Left ventricle myocardium superior (tissue), 1 donor: ENCODE results near the gene EFCAB13. TPM values are rescaled to one million over a fixed set of nuclear protein-coding genes. Genes with fewer than 3 reads are reported as not detected.

ENCODE experiments used
- ATAC-seq: fragments of 200-7000 bp; cut with Tn5 transposase; one replicate; pipeline ENCODE4 v1.9.1; 2020; ENCODE audit warnings: mild to moderate bottlenecking, moderate library complexity
- DNase-seq: peaks from one replicate; pipeline ENCODE4 v3.0.0-alpha.2; 2020
- intact Hi-C: fragments of 100-400 bp; cut with micrococcal nuclease; formaldehyde crosslinking; loops from one replicate; pipeline ENCODE4 v1.11.0; 2022
- total RNA-seq: library from RNA; stranded (reverse); fragmentation: NEBNext Ultra II Directional; extraction: Animal tissue kit (Norgen Biotek cat#: 25700); gene quantifications from one replicate; pipeline ENCODE4 v1.2.1, GENCODE V29; 2021
- donor health status: DM: no; HTN: yes; CAD: no; lungs with severe emphysema.

The EFCAB13 gene
- total RNA-seq, 1 donor from 2014 or later = 2.4 TPM

- intact Hi-C loops = no loop called here
- no peak for DNase-seq
- ATAC-seq = no peak
Observed at GRCh38 chr17:47291242-47291873, 32.4 kb upstream of the EFCAB13 start.

- intact Hi-C loops = no loop called here
- DNase-seq (no peak), ATAC-seq (no peak)
Observed at GRCh38 chr17:47292206-47292605, 31.5 kb upstream of the EFCAB13 start.

- ATAC-seq = no peak
- intact Hi-C loops = no loop called here
- no peak for DNase-seq
Observed at GRCh38 chr17:47295037-47295873, 28.5 kb upstream of the EFCAB13 start.

- intact Hi-C loops = no loop called here
- DNase-seq (no peak), ATAC-seq (no peak)
Observed at GRCh38 chr17:47295874-47296255, 27.9 kb upstream of the EFCAB13 start.

- intact Hi-C loops = no loop called here
- no peak for DNase-seq
- ATAC-seq = no peak
Observed at GRCh38 chr17:47297661-47298400, 25.9 kb upstream of the EFCAB13 start.

- DNase-seq = no peak
- no peak for ATAC-seq
- intact Hi-C loops = no loop called here
Observed at GRCh38 chr17:47298712-47299111, 25.0 kb upstream of the EFCAB13 start.

- intact Hi-C loops = no loop called here
- DNase-seq = no peak
Observed at GRCh38 chr17:47299239-47299910, 24.4 kb upstream of the EFCAB13 start.

GRCh38 chr17:47300718-47301117, 23.0 kb upstream of the EFCAB13 start:
- DNase-seq (no peak), ATAC-seq (no peak)
- intact Hi-C loops = no loop called here

More at GRCh38 chr17:47299239-47299910, 24.4 kb upstream of the EFCAB13 start:
- no peak for ATAC-seq

- intact Hi-C loops = no loop called here
- no peak for DNase-seq
- ATAC-seq = no peak
Observed at GRCh38 chr17:47301161-47301560, 22.6 kb upstream of the EFCAB13 start.

GRCh38 chr17:47301831-47302230, 21.9 kb upstream of the EFCAB13 start:
- intact Hi-C loops = no loop called here
- DNase-seq = no peak
- ATAC-seq = no peak

GRCh38 chr17:47304186-47304585, 19.6 kb upstream of the EFCAB13 start:
- DNase-seq (no peak), ATAC-seq (no peak)
- intact Hi-C loops = no loop called here

GRCh38 chr17:47305302-47305923, 18.3 kb upstream of the EFCAB13 start:
- DNase-seq = no peak
- peak; percentile 35 for ATAC-seq
- intact Hi-C loops = no loop called here

- intact Hi-C loops = no loop called here
- DNase-seq = no peak
- ATAC-seq = no peak
Observed at GRCh38 chr17:47310186-47310733, 13.5 kb upstream of the EFCAB13 start.

GRCh38 chr17:47311420-47311819, 12.3 kb upstream of the EFCAB13 start:
- no peak for DNase-seq
- intact Hi-C loops = no loop called here
- ATAC-seq = no peak

- intact Hi-C loops = loop anchor here (1.0 kb wide), 1 partner anchor 84 kb away; no protein-coding TSS in a partner anchor
- DNase-seq = no peak
- ATAC-seq = peak; percentile 84
Observed at GRCh38 chr17:47315451-47316266, 8.1 kb upstream of the EFCAB13 start.

GRCh38 chr17:47316311-47316710, 7.4 kb upstream of the EFCAB13 start:
- DNase-seq = no peak
- peak; percentile 60 for ATAC-seq

GRCh38 chr17:47317119-47317518, 6.6 kb upstream of the EFCAB13 start:
- DNase-seq (no peak), ATAC-seq (peak; percentile 46)
- intact Hi-C loops = no loop called here

More at GRCh38 chr17:47316311-47316710, 7.4 kb upstream of the EFCAB13 start:
- intact Hi-C loops = no loop called here
